Fibroblast of skin of left quadriceps (primary cell): ENCODE data around the gene TEX264.
"Not testable (repeated sequence)": the region's sequence is repeated elsewhere in the genome, so short reads cannot be mapped to it uniquely, and the experiment has no call there.

ENCODE experiments used
- DNase-seq, 2 experiments: peaks; one replicate each; pipeline ENCODE4 v3.0.0-alpha.2; 2013; ENCODE audit warnings: low read depth in 2 of 2

TEX264 gene

GRCh38 chr3:51715231-51715976, 44.4 kb downstream of the TEX264 start:
- no peak for DNase-seq

GRCh38 chr3:51715977-51716294, 44.9 kb downstream of the TEX264 start:
- no peak for DNase-seq

GRCh38 chr3:51716805-51717204, 45.8 kb downstream of the TEX264 start:
- DNase-seq: no peak

GRCh38 chr3:51717446-51717845, 46.4 kb downstream of the TEX264 start:
- DNase-seq: no peak

- DNase-seq: no peak
These were observed 46.9 kb downstream of the TEX264 start for GRCh38 chr3:51717947-51718346.

GRCh38 chr3:51718547-51719409, 47.7 kb downstream of the TEX264 start:
- DNase-seq: no peak

GRCh38 chr3:51719410-51720025, 48.5 kb downstream of the TEX264 start:
- no peak for DNase-seq

- DNase-seq: no peak
These were observed 49.4 kb downstream of the TEX264 start for GRCh38 chr3:51720292-51721061.

GRCh38 chr3:51721062-51721745, 50.2 kb downstream of the TEX264 start:
- no peak for DNase-seq

- no peak for DNase-seq
These were observed 51.3 kb downstream of the TEX264 start for GRCh38 chr3:51722362-51722761.

- no peak for DNase-seq
These were observed 56.4 kb downstream of the TEX264 start for GRCh38 chr3:51727500-51727899.

GRCh38 chr3:51729042-51729633, 58.1 kb downstream of the TEX264 start:
- no peak for DNase-seq

GRCh38 chr3:51733859-51734571, 63.0 kb downstream of the TEX264 start:
- no peak for DNase-seq

GRCh38 chr3:51734572-51734907, 63.5 kb downstream of the TEX264 start:
- DNase-seq: no peak

GRCh38 chr3:51735039-51735438, 64.0 kb downstream of the TEX264 start:
- DNase-seq: no peak

- no peak for DNase-seq
These were observed 64.9 kb downstream of the TEX264 start for GRCh38 chr3:51735950-51736349.

GRCh38 chr3:51739110-51739509, 68.1 kb downstream of the TEX264 start:
- no peak for DNase-seq

GRCh38 chr3:51742320-51742719, 71.3 kb downstream of the TEX264 start:
- DNase-seq: not testable (repeated sequence)

GRCh38 chr3:51742978-51743377, 71.9 kb downstream of the TEX264 start:
- DNase-seq: not testable (repeated sequence)

- no peak for DNase-seq
These were observed 76.8 kb downstream of the TEX264 start for GRCh38 chr3:51747840-51748239.
